ENCODE data around the gene MCM3.

DNA sequence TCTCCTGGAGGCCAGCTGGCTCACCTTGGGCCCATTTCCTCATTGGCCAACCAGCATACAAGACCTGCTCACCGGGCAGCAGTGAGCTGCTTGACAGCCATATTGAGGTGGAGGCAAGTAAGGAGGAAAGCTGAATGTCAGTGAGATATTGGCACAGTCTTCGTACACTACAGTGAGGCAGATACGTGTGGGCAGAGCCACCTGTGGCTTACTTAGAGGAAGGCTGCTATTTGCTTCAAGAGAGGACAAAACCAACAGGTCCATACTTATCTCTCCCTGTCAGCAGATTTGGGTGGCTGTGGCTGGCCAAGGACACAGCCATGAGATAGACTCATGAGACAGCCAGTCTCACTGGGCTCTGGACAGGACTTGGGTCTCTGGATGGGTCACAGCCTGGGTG is 15.1 kb upstream of the MCM3 start:
- TF ChIP-seq, protein P1, sequence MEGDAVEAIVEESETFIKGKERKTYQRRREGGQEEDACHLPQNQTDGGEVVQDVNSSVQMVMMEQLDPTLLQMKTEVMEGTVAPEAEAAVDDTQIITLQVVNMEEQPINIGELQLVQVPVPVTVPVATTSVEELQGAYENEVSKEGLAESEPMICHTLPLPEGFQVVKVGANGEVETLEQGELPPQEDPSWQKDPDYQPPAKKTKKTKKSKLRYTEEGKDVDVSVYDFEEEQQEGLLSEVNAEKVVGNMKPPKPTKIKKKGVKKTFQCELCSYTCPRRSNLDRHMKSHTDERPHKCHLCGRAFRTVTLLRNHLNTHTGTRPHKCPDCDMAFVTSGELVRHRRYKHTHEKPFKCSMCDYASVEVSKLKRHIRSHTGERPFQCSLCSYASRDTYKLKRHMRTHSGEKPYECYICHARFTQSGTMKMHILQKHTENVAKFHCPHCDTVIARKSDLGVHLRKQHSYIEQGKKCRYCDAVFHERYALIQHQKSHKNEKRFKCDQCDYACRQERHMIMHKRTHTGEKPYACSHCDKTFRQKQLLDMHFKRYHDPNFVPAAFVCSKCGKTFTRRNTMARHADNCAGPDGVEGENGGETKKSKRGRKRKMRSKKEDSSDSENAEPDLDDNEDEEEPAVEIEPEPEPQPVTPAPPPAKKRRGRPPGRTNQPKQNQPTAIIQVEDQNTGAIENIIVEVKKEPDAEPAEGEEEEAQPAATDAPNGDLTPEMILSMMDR (tag by site-specific recombination; IDR thresholded peaks at IDR 0.05), result no peak
- TF ChIP-seq, protein P2, sequence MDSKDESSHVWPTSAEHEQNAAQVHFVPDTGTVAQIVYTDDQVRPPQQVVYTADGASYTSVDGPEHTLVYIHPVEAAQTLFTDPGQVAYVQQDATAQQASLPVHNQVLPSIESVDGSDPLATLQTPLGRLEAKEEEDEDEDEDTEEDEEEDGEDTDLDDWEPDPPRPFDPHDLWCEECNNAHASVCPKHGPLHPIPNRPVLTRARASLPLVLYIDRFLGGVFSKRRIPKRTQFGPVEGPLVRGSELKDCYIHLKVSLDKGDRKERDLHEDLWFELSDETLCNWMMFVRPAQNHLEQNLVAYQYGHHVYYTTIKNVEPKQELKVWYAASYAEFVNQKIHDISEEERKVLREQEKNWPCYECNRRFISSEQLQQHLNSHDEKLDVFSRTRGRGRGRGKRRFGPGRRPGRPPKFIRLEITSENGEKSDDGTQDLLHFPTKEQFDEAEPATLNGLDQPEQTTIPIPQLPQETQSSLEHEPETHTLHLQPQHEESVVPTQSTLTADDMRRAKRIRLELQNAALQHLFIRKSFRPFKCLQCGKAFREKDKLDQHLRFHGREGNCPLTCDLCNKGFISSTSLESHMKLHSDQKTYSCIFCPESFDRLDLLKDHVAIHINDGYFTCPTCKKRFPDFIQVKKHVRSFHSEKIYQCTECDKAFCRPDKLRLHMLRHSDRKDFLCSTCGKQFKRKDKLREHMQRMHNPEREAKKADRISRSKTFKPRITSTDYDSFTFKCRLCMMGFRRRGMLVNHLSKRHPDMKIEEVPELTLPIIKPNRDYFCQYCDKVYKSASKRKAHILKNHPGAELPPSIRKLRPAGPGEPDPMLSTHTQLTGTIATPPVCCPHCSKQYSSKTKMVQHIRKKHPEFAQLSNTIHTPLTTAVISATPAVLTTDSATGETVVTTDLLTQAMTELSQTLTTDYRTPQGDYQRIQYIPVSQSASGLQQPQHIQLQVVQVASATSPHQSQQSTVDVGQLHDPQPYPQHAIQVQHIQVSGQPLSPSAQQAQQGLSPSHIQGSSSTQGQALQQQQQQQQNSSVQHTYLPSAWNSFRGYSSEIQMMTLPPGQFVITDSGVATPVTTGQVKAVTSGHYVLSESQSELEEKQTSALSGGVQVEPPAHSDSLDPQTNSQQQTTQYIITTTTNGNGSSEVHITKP (tag by site-specific recombination; IDR thresholded peaks at IDR 0.05), result no peak
- TF ChIP-seq ZNF777 (tag by site-specific recombination; IDR thresholded peaks at IDR 0.05; ENCODE audit: borderline replicate concordance) (no peak), ZNF324 (tag by site-specific recombination; IDR thresholded peaks at IDR 0.05) (no peak), ZFP37 (tag by site-specific recombination; IDR thresholded peaks at IDR 0.05) (no peak), ZNF692 (tag by site-specific recombination; IDR thresholded peaks at IDR 0.05) (no peak), ZFP3 (tag by site-specific recombination; IDR thresholded peaks at IDR 0.05; ENCODE audit: low read depth) (no peak), ZNF169 (tag by site-specific recombination; IDR thresholded peaks at IDR 0.05) (no peak), SP7 (tag by site-specific recombination; IDR thresholded peaks at IDR 0.05) (no peak)
